Activated gamma-delta T cell treated with Interleukin-2 at 50 U/mL for 16 hours (primary cell): ENCODE measurements around the gene S100P.
"Not testable (repeated sequence)": the region's sequence is repeated elsewhere in the genome, so short reads cannot be mapped to it uniquely, and the experiment has no call there.

Experiments
- DNase-seq: peaks from one replicate; pipeline ENCODE4 v3.0.0-alpha.2; 2020

Gene S100P

DNA sequence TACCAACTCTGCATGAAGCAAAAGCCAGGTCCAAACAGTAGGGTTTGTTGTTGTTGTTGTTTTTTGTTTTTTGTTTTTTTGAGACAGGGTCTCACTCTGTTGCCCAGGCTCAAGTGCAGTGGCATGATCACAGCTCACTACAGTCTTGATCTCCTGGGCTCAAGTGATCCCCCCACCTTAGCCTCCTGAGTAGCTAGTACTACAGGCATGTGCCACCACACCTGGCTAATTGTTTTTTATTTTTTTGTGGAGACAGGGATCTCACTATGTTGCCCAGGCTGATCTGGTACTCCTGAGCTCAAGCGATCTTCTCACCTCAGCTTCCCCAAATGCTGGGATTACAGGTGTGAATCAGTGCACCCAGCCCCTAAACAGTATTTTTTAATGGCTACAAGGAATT lies 6.2 kb downstream of the S100P start:
- DNase-seq: no peak

DNA sequence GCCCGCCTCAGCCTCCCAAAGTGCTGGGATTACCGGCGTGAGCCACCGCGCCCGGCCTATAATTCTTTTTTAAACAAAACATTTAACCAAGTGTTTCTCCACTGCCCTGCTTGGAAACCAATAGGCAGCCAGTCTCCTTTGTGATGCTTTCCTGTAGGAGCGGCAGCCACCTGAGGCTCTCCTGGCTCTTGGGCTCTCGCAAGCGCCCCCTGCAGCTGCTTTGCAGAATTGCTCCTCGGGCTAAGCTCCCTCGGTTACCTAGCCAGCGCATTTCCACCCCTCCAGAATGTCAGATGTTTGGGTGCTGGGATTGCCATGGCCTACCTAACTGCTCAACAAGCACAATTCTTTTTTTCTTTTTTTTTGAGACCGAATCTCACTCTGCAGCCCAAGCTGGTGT lies 7.7 kb downstream of the S100P start:
- peak; percentile 41 for DNase-seq

GRCh38 chr4:6702761-6703160 lies 9.1 kb downstream of the S100P start:
- no peak for DNase-seq

- DNase-seq: no peak
Observed at GRCh38 chr4:6703786-6704185, 10.1 kb downstream of the S100P start.

- DNase-seq: no peak
Observed at GRCh38 chr4:6705646-6706045, 12.0 kb downstream of the S100P start.

GRCh38 chr4:6706173-6706572 lies 12.5 kb downstream of the S100P start:
- DNase-seq: no peak

GRCh38 chr4:6709230-6710114 lies 15.8 kb downstream of the S100P start, which contains the start of gene MRFAP1L1:
Gene MRFAP1L1 (minus strand): TSS chr4:6709865. CDS start chr4:6709629, 236 bp downstream.
- DNase-seq: peak; percentile 98

GRCh38 chr4:6710282-6710681 lies 16.6 kb downstream of the S100P start:
- no peak for DNase-seq

DNA sequence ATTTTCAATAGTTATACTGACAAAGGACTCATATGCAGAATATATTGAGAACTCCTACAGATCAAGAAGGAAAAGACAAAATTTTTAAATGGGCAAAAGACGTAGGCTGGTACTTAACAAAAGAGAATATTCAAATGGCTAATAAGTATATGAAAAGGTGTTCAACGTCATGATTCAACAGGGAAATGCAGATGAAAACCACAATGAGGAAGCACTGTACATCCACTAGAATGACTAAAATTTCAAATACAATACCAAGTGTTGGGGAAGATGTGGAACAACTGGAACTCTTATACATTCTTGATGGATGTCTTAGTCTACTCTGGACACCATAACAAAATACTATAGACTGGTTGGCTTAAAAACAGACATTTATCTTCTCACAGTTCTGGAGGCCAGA lies 17.3 kb downstream of the S100P start:
- no peak for DNase-seq

- no peak for DNase-seq
Observed at GRCh38 chr4:6714954-6715353, 21.3 kb downstream of the S100P start.

DNA sequence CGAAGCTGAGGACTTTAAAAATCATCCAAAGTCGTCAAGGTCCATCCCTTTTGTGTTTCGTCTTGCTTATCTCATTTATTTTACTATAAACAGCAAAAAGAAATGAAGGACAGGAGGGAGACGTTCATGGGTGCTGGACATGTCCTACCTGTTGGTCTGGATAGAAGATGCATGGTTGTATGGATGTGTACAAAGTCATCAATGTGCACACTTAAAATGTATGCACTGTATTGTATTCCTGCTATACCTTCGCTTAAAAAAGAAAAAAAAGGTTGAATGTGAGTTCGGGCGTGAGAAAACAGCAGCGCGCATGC lies 22.0 kb downstream of the S100P start:
- no peak for DNase-seq

DNA sequence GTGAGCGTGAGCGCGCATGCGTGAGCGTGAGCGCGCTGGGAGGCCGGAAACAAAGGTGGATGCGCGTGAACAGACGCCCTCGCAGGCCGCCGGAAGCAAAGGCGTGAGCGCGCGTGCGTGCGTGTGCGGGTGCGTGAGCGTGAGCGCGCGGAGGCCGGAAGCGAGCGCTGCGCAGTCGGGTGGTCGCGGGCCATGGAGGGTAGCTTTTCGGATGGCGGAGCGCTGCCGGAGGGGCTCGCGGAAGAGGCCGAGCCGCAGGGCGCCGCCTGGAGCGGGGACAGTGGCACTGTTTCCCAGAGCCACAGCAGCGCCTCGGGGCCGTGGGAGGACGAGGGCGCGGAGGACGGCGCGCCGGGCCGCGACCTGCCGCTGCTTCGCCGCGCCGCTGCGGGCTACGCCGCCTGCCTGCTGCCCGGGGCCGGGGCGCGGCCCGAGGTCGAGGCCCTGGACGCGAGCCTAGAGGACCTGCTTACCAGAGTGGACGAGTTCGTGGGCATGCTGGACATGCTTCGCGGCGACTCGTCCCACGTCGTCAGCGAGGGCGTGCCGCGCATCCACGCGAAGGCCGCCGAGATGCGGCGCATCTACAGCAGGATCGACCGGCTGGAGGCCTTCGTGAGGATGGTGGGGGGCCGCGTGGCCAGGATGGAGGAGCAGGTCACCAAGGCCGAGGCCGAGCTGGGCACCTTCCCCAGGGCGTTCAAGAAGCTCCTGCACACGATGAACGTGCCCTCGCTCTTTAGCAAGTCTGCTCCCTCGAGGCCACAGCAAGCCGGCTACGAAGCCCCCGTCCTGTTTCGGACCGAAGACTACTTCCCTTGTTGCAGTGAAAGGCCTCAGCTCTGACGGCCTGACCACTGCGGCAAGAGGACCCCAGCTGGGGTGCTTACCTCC lies 22.6 kb downstream of the S100P start, which contains the start of gene BLOC1S4:
BLOC1S4 (plus strand) TSS at position 157 of the 894 bp plus-strand sequence; CDS start at position 193, 36 bp downstream.
- DNase-seq: peak; percentile 86

- no peak for DNase-seq
Observed at GRCh38 chr4:6716958-6717655, 23.4 kb downstream of the S100P start.

- DNase-seq: no peak
Observed at GRCh38 chr4:6718932-6719610, 25.4 kb downstream of the S100P start.

DNA sequence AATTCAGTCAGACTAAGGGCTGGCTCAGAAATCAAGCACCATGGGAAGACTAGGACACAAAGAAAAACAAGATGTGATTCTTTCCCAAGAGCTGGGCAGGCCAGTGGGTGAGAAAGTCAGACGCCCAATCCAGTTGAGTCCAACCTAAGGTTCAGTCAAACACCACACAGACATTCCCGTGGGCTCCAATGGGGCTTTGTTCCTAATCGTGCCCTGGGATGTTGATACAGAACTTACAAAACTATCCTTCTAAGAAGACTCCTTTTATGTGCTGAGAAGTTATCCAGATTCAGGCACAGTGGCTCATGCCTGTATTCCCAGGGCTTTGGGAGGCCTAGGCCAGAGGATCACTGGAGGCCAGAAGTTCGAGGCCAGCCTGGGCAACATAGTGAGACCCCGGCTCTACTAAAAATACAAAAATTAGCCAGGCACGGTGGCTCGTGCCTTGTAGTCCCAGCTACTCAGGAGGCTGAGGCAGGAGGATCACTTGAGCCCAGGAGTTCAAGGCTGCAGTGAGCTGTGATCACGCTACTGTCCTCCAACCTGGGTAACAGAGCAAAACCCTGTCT lies 26.0 kb downstream of the S100P start:
- no peak for DNase-seq

- peak; percentile 89 for DNase-seq
Observed at GRCh38 chr4:6720202-6720699, 26.6 kb downstream of the S100P start.

GRCh38 chr4:6721121-6721520 lies 27.4 kb downstream of the S100P start:
- DNase-seq: no peak

DNA sequence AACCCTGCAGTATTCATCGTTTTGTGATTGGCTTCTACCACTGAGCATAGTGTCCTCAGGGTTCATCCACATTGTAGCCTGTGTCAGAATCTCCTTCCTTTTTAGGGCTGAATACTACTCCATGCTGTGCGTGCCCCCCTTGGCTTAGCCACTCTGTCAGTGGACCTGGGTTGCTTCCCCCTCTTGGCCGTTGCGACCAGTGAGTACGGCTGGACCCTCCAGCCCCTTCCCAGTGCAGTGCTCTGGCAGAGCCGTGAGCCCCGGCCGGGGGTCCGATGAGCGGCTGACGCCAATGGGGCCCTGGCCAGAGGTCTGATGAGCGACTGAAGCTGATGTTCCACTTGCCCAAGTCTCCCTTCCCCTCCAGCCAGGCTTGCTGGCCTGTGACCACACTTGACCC lies 29.2 kb downstream of the S100P start:
- DNase-seq: no peak

DNA sequence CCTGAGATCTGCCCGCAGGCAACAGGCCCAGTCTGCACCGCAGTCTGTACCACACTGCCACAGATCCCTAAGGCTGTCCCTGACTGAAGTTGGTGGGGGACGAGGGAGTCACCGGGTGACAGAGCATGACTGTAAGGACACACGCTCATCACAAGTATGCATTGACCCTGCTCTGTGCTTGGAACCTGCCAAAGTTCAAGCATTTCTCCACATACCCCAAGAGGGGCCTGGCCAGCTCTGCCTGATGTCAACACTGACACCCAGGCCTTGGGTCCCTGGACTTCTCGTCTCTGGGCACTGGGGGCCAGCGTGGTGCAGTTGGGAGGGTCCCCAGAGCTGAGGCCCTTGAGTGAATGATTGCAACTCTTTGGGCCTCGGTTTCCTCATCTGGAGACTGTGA lies 30.2 kb downstream of the S100P start:
- DNase-seq: no peak

DNA sequence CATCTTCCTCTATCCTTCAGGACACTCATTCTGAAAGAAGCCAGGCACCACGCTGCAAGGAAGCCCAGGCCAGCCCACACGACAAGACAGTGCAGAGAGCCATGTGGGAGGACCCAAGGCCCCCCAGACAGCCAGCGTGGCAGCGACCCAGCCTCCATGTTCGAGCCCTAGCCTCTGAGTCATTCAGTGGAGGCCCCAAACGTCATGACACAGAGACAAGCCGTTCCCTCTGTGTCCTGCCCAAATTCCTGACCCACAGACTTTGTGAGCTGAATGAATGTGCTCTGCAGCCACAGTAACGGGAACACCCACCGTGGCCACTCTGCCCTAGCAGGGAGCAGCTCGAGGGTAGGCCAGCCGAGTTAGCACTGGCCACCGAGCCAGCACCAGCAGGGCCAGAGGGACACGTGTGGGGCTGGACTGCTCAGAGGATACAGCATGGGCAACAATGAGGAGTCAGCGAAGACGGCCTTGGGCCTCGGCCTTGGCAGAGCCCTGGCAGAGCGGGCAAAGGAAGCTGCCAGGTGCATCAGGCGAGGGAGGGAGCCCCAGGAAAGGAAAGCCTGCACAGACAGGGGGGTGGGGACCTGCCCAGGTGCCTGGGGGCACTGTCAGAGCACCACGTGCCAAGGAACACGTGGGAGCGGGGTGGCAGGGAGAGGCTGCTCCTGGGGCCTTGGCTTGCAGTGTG lies 30.9 kb downstream of the S100P start:
- no peak for DNase-seq

DNA sequence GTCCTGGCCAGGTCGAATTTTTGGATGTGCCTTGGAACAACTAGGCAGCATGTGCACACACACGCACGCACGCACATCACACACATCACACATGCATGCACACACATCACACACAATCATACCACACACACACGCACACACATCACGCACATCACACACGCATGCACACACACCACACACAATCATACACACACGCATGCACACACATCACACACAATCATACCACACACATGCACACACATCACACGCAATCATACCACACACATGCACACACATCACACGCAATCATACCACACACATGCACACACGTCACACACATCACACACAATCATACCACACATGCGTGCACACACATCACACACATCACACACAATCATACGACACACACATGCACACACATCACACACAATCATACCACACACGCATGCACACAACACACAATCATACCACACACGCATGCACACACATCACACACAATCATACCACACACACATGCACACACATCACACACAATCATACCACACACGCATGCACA lies 31.8 kb downstream of the S100P start:
- not testable (repeated sequence) for DNase-seq
